GM19035 (cell line): ENCODE measurements around the gene ELOF1.

ENCODE experiments used
- ATAC-seq: cut with Tn5 transposase; IDR thresholded peaks from one replicate; pipeline ENCODE4 v1.9.1; 2021; ENCODE audit not compliant: unreplicated experiment

Gene ELOF1

DNA sequence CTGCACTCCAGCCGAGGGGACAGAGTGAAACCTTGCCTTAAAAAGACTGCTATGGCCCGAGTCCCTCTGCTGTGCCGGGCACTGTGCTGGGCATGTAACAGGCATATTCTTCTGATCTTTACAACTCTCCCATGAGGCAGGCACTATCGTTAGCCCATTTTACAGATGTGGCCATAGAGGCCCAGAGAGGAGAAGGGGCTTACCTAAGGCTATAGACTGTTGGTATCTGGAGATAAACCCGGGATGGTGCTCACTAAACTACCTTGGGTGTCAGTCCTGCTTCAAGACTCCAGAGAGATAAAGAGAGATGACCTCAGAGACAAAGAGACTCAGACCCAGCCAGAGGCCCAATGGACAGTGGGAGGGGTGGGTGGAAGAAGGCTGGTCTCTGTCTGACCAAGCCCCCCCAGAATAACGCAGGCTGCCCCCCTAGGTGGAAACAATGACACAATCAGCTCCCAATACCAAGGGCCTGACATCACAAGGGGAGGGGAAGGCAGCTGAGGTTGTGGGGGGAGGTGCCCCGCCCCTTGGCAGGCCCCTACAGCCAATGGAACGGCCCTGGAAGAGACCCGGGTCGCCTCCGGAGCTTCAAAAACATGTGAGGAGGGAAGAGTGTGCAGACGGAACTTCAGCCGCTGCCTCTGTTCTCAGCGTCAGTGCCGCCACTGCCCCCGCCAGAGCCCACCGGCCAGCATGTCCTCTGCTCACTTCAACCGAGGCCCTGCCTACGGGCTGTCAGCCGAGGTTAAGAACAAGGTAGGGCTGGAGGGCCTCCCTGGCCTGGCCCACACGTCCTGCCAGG is 20.6 kb downstream of the ELOF1 start, which contains the start of gene CNN1:
Gene CNN1, plus strand, starts transcription at position 620 of the 805 bp plus-strand sequence. Its CDS starts 77 bp downstream, at position 697.
- no peak for ATAC-seq

DNA sequence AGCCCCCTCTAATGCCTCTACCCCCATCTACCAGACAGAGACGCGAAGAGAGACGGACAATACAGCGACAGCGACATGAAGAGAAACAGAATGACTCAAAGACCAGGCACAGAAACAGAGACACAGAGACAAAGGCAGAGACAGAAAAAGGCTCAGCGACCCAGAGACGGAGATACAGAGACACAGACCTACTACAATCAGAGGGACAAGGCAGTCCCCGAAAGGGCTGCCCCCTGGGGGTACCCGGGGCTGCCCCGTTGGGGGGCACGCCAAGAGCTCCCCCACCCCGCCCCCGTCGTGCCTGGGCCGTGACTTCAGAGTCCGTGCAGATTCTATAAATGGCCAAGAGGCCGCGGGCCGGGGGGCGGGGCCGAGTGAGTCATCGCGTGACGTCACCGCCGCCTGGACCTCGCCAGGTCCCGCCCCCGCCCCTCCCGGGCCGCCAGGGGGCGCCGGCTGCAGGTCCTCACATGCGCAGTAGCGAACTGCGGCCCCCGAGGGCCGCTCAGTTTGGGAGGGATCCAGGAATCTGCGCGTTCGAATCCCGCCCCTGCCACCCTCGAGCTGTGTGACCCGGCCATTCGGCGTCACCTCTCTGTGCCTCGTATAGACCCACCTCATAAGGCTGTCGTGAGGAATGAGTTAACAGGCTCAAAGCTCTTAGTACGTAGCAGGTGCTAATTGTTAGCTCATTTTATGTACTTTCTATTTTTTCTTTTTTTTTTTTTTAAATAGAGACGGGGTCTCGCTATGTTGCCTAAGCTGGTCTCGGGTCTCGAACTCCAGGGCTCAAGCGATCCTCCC is 23.0 kb downstream of the ELOF1 start:
- peak; percentile 74 for ATAC-seq

DNA sequence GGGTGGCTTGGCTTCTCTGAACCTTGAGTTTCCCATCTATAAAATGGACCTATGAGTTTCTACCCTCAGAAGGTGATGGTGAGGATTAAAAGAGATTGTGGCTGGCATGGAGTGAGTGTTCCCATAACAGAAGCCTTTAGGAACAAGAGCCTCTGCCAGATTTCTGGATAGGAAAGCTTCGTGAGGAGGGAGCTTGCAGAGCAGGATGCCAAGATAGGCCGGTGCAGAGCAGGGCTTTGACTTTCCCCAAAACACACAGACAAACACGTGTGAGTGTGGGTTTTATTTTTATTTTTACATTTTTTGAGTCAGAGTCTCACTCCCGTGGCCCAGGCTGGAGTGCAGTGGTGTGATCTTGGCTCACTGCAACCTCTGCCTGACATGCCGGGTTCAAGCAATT is 24.1 kb downstream of the ELOF1 start:
- ATAC-seq, result no peak

DNA sequence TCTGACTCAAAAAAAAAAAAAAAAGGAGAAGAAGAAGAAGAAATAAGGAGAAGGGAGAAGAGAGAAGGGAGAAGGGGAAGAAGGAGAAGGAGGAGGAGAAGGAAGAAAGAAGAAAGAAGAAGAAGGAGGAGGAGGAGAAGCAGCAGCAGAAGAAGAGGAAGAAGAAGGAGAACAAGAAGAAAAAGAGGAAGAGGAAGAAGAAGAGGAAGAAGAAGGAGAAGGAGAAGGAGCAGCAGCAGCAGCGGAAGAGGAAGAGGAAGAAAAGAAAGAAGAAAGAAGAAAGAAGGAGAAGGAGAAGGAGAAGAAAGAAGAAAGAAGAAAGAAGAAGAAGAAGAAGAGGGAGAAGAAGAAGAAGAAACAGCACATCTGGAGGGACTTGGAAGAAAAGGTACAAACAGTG is 24.5 kb downstream of the ELOF1 start:
- ATAC-seq, result no peak

DNA sequence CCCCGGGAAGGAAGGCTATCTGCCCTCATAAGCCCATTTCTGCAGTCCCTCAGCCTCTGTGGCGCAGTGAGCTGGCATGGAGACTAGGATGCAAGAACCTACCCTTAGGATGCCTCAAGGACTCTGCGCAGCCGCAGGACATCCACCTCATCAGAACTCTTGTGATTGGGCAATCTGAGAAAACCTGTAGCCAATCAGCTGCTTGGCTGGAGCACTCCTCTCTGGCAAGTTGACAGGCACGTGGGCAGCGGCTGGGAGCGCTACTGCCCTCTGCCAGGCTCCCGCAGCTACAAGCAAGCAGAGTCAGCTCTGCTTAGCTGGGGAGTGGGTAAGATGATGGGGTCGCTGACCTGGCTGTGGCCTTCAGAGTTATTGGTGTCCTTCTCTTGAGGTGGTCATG is 28.6 kb downstream of the ELOF1 start:
- no peak for ATAC-seq

DNA sequence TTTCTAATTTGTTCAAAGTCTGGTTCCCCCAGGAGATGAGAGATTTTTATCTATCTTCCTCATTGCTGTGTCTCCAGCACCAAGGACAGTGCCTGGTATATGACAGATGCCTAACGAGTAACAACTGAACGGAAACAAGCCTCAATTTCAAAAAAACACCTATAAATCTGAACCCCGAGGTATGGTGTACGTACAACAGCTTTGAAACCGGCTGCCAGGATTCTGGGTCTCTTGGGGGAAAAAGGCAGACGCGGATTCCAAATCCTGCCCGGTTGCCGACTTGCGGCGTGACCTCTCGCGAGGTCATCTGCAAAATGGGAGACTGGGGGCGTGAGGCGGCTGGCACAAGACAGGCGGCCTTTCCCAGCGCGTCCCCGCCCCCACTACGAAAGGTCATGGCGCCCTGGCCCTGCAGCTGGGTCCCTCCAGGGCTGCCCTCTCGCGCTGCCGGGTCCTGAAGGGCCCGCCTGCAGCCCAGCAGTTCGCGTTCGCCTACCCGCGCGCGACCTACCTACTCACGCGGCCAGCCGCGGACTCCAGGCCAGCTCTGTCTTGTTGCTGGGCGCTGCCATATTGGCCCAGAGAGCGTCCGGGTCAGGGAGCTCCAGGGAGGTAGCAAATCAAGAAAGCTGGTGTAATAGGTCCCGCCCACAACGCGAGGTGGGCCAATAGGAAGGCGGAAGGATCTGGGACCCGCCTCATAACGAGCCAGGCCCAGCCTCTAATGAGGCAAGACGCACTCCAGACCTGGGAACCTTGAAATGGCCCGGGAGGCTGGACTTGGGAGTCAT is 30.3 kb downstream of the ELOF1 start, which contains the start of gene ECSIT:
Gene ECSIT, minus strand, starts transcription at position 584 of the 791 bp plus-strand sequence. CDS start 9,964 bp downstream, outside the sequence.
- peak; percentile 95 for ATAC-seq

DNA sequence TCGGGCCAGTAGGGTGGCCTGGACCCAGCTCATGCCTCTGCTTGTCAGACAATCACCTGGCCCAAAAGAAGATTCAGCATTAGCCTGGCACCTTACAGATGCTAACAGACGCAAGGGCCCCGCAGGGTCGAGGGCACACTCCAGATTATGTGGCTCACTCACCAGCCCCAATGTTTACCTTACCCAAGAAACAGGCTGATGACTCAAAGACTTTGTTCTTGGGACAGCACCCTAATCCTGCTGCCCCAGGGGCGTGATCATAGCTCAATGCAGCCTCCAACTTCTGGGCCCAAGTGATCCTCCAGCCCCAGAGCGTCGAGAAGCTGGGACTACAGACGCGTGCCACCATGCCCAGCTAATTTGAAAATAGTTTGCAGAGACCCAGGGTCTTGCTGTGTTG is 39.9 kb downstream of the ELOF1 start:
- ATAC-seq, result no peak

DNA sequence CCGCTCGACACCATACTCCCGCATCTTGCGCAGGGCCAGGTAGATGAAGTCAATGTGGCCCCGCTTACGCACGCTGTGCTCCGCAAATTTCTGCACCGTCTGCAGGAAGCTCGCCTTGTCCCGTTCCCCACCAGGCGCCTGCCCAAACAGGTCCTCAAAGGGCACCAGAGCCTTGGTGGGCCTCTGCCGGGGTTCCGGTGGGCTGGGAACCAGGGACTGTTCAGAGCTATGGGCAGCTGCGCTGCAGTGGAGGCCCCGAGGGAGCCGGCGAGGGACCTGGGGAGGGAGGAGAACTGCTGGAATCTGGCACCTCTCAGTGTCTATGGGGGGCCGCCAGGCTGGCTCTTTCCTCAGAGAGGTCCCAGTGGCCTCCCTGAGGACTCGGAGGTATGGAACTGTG is 45.1 kb downstream of the ELOF1 start:
- ATAC-seq, result no peak

DNA sequence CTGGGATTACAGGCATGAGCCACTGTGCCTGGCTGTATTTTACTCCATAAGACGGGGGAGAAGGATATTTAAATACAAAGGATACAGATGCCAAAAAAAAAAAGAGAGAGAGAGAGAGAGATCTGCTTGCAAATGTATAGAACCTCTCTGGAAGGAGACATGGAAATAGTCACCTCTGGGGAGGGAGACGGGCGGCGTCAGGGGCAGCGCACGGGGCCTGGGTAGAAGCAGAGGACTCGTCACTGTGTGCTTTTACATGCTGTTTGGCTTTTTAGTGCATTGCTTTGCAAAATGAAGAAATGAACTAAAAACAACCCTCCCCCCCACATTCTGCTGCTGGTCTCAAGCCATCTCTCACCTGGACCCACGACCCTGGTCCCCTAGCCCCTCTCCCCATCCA is 48.6 kb downstream of the ELOF1 start:
- no peak for ATAC-seq

DNA sequence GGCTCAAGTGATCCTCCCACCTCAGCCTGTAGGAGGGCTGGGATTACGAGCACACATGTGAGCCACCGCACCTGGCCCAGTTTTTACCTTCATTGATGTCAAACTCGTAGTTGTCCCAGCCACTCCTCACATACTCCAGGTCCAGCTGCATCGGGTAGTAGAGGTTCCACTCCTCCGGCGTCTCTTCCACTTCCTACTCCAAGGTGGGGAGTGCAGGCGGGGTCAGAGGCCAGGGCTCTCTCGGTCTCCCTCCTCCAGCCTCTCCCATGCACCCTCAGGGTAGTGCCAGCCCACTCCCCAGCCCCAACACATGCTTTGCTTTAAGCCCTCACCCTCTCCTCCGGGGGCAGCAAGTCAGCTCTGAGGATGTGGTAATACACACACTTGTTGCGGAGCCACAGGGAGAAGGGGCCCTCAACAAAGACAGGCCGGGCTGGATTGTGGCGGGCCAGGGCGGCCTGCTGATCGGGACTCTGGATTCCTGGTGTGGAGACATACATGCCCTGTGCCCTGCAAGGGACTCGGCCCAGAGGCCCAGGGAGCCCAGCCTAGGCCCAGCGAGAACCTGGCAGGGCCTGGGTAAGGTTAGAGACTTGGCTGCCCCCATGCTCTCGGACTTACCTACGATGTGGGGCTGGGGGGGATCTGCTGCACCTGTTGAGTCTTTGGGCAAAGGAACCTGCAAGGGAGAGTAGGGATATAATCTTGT is 51.5 kb downstream of the ELOF1 start:
- ATAC-seq, result no peak

DNA sequence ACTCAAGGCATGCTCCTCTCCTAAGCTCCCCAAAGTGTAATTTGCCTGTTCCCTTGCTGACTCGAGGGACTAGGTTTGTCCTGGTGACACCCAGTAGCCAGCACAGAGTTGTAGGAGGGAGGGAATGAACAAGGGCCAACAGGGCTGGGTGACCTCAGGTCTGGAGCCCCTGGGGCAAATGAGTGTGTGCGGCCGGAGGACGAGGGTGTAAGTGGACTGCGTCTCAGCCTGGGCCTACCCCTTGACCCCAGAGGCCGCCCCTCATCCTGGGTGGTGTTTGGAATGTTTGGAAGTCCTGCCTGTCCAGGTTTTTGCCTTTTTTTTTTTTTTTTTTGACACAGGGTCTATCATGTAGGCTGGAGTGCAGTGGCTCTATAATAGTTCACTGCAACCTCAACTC is 52.1 kb downstream of the ELOF1 start:
- no peak for ATAC-seq

DNA sequence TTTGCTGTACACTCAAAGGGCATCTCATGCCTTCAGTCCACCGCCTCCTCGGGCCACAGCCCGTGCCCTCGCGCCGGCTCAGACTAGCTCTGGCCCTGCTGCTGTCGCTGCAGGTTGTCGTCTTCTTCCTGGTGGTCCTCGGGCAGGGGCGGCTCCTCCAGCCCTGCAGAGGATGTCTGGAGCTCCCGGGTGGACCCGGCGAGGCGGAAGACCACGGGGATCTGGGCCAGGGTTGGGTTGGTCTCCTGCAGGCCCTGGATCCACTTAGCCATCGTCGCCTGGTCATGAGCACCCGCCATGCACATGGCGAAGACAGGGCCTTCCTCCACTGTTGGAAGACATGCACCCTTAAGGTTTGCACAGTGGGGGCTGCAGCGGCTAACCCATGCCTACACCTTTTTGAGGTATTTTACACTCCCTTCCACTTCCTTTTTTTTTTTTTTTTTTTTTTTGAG is 52.9 kb downstream of the ELOF1 start:
- peak; percentile 36 for ATAC-seq

DNA sequence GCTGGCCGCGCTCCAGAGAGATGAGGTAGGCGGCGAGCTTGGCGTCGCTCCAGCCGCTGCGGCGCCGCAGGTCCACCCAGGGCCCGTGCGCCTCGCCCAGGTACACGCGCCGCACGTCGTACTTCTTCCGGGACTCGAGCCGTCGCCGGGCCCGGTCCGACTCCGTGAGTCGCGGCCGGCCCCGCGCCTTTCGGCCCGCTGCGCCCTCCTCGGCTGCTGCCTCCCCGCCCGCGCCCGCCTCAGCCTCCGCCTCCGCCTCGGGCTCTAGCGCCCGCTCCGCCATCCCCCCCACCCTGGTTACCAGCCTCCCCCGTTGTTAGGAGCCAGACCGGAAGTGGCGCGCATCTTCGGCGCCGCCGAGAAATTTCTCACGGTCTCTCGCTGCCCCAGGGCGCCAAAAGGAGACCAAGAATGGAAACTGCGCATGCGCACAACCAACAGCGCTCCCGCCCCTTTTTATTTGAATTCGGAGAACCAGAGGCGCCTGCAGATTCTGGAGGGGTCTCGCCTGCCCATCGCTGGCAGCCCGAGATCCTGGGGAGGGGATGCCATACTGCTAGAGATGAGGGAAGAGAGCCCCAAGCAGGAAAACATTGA is 53.4 kb downstream of the ELOF1 start, which contains the start of gene ZNF653:
Gene ZNF653, minus strand, starts transcription at position 336 of the 597 bp plus-strand sequence. Its CDS starts 53 bp downstream, at position 283.
- peak; percentile 56 for ATAC-seq

DNA sequence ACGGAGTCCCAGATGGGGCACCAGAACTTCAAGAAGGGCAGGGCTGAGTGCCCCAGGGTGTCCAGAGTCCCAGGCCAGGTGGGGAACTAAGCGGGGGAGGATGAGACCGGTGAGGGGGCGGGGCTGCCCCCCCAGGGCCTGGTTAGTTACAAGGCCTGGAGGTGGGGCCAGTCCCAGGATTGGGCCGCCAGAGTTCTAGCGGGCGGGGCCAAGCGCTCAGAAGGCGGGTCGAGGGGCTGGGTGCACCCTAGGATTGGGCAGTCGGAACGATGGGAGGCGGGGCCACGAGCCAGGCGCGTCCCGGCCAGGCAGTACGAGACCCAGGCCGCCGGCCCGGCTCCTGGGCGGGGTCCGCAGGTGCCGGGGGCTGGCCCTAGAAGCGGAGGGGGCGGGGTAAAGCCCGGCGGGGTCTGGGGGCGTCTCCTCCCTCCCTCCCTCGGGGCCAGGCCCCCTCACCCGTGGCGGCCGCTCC is 54.0 kb downstream of the ELOF1 start:
- peak; percentile 89 for ATAC-seq

DNA sequence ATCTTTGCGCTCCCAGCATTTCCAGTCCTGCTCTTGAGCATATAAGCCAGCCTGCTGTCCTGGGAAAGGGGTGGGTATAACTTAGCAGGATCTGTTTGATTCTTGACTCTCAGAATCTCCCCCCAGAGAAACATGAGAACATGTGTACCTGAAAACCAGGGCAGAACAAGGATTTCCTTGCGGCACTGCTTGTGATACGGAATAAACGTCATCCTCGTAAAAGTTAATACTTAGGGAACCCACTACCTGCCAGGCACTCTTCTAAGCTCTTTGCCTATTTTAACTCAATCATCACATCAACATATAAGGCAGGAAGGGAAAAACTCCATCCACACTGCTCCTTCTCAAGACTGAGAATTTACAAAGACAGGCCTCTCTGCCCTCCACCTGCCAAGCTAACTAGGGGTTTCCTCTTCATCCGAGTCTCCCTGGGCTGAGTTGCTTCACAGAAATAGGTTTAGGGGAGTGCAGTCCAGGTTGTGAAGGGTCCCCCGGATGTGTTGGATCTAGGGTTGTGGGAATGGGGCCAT is 54.5 kb downstream of the ELOF1 start:
- no peak for ATAC-seq
